Omental fat pad (tissue), 4 donors: ENCODE measurements around the gene HSD17B2. TPM values are rescaled to one million over a fixed set of nuclear protein-coding genes. Genes with fewer than 3 reads are reported as not detected.

Source experiments
- ATAC-seq: fragments of 150-250 bp; one replicate; pipeline ENCODE4 v1.9.1; 2016; ENCODE audit warnings: mild to moderate bottlenecking, moderate library complexity; ENCODE audit not compliant: low FRiP score
- DNase-seq: peaks from one replicate; pipeline ENCODE4 v3.0.0-alpha.2; 2019; ENCODE audit warnings: low spot score
- total RNA-seq, 4 donors: library from RNA; depleted of rRNA; stranded (reverse); fragments of >200 nt; gene quantifications; one replicate each; pipeline ENCODE4 v1.1.0, GENCODE V29; 2016
- TF ChIP-seq, protein P1 (sequence below), 3 donors: fragments of 450-650 bp; IDR thresholded peaks; one replicate each; pipeline ENCODE4 v1.5.1; 2016 to 2017; ENCODE audit warnings: antibody characterized with exemption in 3 of 3, mild to moderate bottlenecking in 3 of 3, moderate library complexity in 2 of 3

The HSD17B2 gene
- total RNA-seq, 4 donors from 2014 or later: 0.94 to 5.7 (median 1.6) TPM; not detected in 1

DNA sequence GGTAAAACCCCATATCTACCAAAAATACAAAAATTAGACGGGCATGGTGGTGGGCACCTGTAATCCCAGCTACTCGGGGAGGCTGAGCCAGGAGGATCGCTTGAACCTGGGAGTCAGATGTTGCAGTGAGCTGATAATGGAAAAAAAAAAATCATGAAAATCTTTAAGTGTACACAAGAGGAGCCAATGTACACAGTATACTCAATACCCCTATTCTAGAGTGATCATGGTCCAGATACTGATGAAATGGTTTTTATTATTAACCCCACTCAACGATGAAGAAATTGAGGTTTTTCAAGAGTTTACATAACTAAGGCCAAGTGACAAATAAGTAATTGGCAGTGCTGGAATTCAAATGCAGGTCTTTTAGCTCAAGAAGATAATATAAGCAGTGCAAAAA is 11.5 kb downstream of the HSD17B2 start:
- DNase-seq (no peak), ATAC-seq (no peak)
- TF ChIP-seq, protein P1, sequence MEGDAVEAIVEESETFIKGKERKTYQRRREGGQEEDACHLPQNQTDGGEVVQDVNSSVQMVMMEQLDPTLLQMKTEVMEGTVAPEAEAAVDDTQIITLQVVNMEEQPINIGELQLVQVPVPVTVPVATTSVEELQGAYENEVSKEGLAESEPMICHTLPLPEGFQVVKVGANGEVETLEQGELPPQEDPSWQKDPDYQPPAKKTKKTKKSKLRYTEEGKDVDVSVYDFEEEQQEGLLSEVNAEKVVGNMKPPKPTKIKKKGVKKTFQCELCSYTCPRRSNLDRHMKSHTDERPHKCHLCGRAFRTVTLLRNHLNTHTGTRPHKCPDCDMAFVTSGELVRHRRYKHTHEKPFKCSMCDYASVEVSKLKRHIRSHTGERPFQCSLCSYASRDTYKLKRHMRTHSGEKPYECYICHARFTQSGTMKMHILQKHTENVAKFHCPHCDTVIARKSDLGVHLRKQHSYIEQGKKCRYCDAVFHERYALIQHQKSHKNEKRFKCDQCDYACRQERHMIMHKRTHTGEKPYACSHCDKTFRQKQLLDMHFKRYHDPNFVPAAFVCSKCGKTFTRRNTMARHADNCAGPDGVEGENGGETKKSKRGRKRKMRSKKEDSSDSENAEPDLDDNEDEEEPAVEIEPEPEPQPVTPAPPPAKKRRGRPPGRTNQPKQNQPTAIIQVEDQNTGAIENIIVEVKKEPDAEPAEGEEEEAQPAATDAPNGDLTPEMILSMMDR (IDR thresholded peaks at IDR 0.05): no peak

DNA sequence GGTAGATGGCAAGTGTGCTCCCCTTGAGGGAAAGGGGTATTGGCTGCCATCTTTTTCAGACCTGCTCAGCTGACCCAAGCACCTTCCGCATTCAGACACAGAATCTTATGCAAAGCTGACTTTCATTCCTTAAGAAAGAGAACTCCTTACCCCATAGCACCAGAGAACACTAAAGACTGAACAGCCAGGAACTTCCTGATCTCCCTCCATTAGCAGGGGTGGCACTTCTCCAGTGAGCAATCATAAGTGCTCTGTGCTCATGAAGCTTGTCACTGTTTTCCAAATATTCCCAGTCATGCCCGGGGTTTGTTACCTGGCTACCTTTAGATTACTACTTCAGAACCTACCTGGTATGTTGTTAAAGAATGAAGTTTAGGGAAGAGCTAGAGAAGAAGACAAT is 11.9 kb downstream of the HSD17B2 start:
- no peak for ATAC-seq
- TF ChIP-seq, protein P1 (IDR thresholded peaks at IDR 0.05): no peak
- no peak for DNase-seq

DNA sequence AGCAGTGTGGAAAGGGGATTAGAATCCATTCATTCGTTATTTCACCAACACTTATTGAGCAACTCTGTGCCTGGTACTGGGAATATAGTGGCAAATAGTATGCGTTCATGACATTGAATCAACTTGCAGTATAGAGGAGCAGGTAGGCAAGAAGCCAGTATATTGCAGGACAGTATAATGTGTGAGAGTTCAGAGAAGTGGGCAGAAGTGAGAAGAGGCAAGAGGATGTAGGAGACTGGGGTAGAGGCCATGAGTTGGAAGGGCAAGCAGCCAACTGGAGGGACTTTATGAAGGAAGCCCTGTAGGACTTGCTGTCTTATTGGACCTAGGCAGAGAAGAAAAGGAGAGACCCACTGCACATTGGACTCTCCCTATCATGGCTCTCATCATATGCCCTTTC is 12.3 kb downstream of the HSD17B2 start:
- ATAC-seq (no peak), DNase-seq (no peak)
- TF ChIP-seq, protein P1 (IDR thresholded peaks at IDR 0.05): no peak

DNA sequence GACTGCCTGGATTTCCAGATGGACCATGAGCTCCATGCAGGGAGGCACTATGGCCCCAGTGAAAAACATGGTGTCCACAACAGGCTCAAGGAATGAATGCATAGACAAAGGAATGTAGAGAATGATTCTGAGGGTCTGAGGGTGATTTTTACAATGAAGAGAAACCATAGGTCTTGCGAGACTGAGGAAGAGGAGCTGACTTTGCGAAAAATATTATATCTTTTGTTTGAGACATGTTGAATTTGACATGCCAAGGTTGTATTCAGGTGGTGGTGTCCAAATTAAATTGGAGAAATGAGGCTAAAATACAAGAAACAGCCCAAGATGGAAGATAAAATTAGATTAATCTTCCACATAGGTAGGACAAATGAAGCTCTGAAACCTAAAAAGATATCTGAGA is 12.7 kb downstream of the HSD17B2 start:
- TF ChIP-seq, protein P1 (IDR thresholded peaks at IDR 0.05): no peak
- DNase-seq (no peak), ATAC-seq (no peak)

DNA sequence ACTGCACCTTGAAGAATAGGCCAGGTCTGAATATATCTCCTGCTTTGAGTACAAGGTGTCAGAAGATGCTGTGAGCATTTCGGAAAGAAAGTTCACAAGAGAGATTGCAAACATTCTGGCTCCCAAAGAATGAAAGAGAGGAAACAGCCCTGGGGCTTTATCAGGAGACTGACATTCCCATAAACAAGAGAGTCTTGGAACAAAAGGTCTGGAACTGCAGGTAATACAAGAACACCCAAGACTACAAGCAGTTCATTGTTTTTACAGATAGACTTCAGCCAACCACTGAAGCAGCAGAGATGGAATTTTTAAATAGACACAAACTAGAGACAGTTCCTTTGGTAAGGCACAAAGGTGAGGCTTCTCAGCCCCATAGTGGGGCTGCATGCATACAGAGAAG is 14.4 kb downstream of the HSD17B2 start:
- DNase-seq (no peak), ATAC-seq (no peak)
- TF ChIP-seq, protein P1 (IDR thresholded peaks at IDR 0.05): no peak

DNA sequence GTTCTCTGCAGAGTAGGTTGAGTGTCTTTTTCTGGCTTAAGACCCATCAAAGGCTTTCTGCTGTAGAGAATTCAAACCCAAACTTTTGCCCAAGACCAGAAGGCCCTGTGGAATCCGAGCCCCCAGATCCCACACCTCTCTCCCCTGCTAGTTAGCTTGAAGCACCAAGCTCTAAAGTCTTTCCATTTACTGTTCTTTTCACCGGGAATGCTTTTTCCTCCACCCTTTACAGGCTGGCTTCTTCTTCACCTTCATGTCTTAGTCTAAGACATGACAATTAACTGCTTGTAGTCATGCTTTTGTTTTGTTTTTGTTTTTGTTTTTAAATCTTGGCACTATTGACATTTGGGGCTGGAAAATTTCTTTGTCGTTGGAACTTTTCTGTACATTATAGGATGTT is 15.5 kb downstream of the HSD17B2 start:
- DNase-seq (no peak), ATAC-seq (no peak)
- TF ChIP-seq, protein P1 (IDR thresholded peaks at IDR 0.05): no peak

DNA sequence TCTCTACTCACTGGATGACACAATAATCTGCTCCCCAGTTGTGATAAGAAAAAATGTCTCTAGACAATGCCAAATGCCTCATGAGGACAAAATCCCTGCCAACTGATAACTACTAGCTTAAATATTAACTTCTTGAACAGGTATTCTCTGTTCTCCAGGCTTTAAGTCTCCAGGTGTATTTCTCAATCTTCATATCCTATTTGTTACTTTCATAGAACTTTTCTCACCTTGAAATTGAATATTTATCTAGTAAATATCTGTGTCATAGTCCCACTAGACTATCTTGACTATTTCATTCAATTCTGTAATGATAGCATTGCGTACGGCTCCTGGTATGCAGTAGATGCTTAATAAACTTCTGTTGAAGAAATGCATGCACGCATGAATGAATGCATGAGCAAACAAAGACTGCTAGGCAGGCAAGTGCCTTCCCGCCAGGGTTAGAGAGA is 15.9 kb downstream of the HSD17B2 start:
- TF ChIP-seq, protein P1 (IDR thresholded peaks at IDR 0.05): no peak
- no peak for ATAC-seq
- DNase-seq: no peak
